ENCODE data around the gene PLA2G4A. TPM values are rescaled to one million over a fixed set of nuclear protein-coding genes. Genes with fewer than 3 reads are reported as not detected.

The PLA2G4A gene
- total RNA-seq, 1 experiment from 2014 or later = 8.6 TPM

DNA sequence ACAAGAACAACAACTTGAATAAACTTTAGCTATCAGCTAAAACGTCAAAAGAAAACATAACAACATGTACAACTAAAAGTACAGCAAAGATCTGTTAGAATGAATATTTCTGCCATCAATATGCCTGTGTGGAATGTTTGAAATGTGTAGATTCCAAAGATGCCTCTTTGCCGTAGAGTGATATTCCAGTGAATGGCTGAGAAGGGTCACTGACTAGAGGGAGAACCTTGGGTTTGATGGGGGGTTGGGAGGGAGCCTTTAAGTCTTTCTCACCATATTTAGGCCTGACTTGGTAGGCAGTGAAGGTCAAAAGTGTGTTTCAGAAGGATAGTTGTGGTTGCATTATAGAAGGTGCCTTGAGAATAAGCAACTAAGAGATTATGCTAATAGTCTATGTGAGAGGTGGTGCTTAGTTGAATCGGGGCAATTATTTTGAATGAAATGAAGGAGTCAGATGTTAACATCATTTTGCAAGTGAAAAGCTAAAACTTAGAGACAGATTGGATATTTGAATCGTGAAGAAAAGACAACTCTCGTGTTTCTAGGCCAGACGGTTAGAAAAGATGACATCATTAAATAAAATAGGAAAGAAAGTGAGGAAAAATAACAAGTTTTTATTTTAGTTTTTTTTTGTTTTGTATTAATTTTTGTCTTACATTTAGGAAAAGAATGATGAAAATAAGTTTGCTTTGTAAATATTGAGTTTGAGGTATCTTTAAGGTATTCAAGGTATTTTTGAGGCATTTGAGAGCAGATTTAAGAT, 53.8 kb downstream of the PLA2G4A start:
- no peak overlapping the region for H3K4me3 ChIP-seq (replicated peaks in 1 of 2; ENCODE audit: low read depth in 1 of 2, low read length in 2 of 2)
- H3K27me3 ChIP-seq (ENCODE audit: insufficient read depth, low read length) = no peaks in the 10 kb centered on the region
- no peak overlapping the region for H3K4me2 ChIP-seq (ENCODE audit: low read length)
- BruUV-seq (replicated peaks) = no TSS peak
- RAD21 ChIA-PET (ENCODE audit: low non-redundant PET in 1 of 2, low total read pairs in 2 of 2, uncharacterized antibody in 2 of 2, unreplicated experiment in 2 of 2) = no interaction called here
- no peaks in the 10 kb centered on the region for H3K79me2 ChIP-seq (ENCODE audit: insufficient read depth, low read length)
- no peaks in the 10 kb centered on the region for H3K36me3 ChIP-seq (ENCODE audit: control insufficient read depth in 1 of 2, insufficient read depth in 2 of 2, low read length in 2 of 2)
- H3K4me1 ChIP-seq (ENCODE audit: control insufficient read depth in 1 of 2, insufficient read depth in 2 of 2, low read length in 2 of 2) = no peaks in the 10 kb centered on the region
- DNase-seq (ENCODE audit: low read depth, low spot score) = no peak
- no peak overlapping the region for H2AFZ ChIP-seq (ENCODE audit: low read depth, low read length, poor library complexity, severe bottlenecking)
- H4K20me1 ChIP-seq (ENCODE audit: insufficient read depth) = no peaks in the 10 kb centered on the region
- TF ChIP-seq ELF1 (IDR thresholded peaks at IDR 0.05; ENCODE audit: borderline replicate concordance, low read depth) (no peak), YY1 (IDR thresholded peaks at IDR 0.05; ENCODE audit: extremely low read depth, insufficient replicate concordance, low read depth, low read length) (no peak), EZH2 (IDR thresholded peaks at IDR 0.05) (no peak), POLR2AphosphoS5 (IDR thresholded peaks at IDR 0.05; ENCODE audit: low read depth, low read length) (no peak), POLR2A (IDR thresholded peaks at IDR 0.05; ENCODE audit: borderline replicate concordance, extremely low read depth, insufficient read depth, insufficient read length) (no peak), JUND (IDR thresholded peaks at IDR 0.05) (no peak), FOSL1 (IDR thresholded peaks at IDR 0.05; ENCODE audit: low read depth) (no peak), SIN3A (IDR thresholded peaks at IDR 0.05; ENCODE audit: low read depth) (no peak), ZNF274 (IDR thresholded peaks at IDR 0.05; ENCODE audit: low read depth, low read length) (no peak), SP1 (IDR thresholded peaks at IDR 0.05; ENCODE audit: low read depth) (no peak)
- POLR2A ChIA-PET = no interaction called here
- CTCF ChIA-PET = no interaction called here
- H3K9me2 ChIP-seq (ENCODE audit: insufficient read depth) = no peaks in the 10 kb centered on the region
- no peaks in the 10 kb centered on the region for H3K9me3 ChIP-seq (ENCODE audit: control insufficient read depth in 1 of 2, insufficient read depth in 1 of 2, low read depth in 1 of 2, low read length in 2 of 2)
- intact Hi-C loops (cut with micrococcal nuclease) = no loop called here
- no peak overlapping the region for H3K9ac ChIP-seq (ENCODE audit: low read length)
- ATAC-seq = no peak
- no peak overlapping the region for H3K27ac ChIP-seq (ENCODE audit: low read depth, low read length)

DNA sequence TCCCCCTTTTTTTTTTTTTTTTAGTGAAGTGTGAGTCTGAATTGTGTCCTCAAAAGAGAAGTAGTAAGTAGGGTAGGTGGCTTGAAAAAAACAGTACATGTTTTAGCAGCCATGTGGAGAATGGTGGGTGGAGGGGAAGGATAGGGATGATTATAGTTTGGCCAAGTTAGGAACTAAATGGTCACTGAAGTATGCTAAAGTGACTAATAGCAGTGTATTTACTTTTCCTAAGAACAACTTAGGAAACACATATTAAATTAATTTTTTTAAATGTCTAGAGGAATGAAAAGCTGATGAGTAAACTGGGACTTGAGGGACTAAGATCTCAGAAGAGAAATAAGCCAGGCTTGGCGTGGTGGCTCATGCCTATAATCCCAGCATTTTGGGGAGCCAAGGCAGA, 55.5 kb downstream of the PLA2G4A start:
- H3K36me3 ChIP-seq (ENCODE audit: control insufficient read depth in 1 of 2, insufficient read depth in 2 of 2, low read length in 2 of 2) = no peaks in the 10 kb centered on the region
- H3K9me3 ChIP-seq (ENCODE audit: control insufficient read depth in 1 of 2, insufficient read depth in 1 of 2, low read depth in 1 of 2, low read length in 2 of 2) = no peaks in the 10 kb centered on the region
- ChIA-PET RAD21 (ENCODE audit: low non-redundant PET in 1 of 2, low total read pairs in 2 of 2, uncharacterized antibody in 2 of 2, unreplicated experiment in 2 of 2) (no interaction called here), POLR2A (no interaction called here), CTCF (no interaction called here)
- H3K9me2 ChIP-seq (ENCODE audit: insufficient read depth) = no peaks in the 10 kb centered on the region
- no peaks in the 10 kb centered on the region for H3K4me1 ChIP-seq (ENCODE audit: control insufficient read depth in 1 of 2, insufficient read depth in 2 of 2, low read length in 2 of 2)
- H3K4me2 ChIP-seq (ENCODE audit: low read length) = no peak overlapping the region
- H2AFZ ChIP-seq (ENCODE audit: low read depth, low read length, poor library complexity, severe bottlenecking) = no peak overlapping the region
- no peaks in the 10 kb centered on the region for H4K20me1 ChIP-seq (ENCODE audit: insufficient read depth)
- H3K27ac ChIP-seq (ENCODE audit: low read depth, low read length) = no peak overlapping the region
- DNase-seq (ENCODE audit: low read depth, low spot score) (no peak), ATAC-seq (no peak)
- intact Hi-C loops (cut with micrococcal nuclease) = no loop called here
- H3K79me2 ChIP-seq (ENCODE audit: insufficient read depth, low read length) = no peaks in the 10 kb centered on the region
- no TSS peak for BruUV-seq (replicated peaks)
- no peak overlapping the region for H3K9ac ChIP-seq (ENCODE audit: low read length)
- H3K4me3 ChIP-seq (replicated peaks in 1 of 2; ENCODE audit: low read depth in 1 of 2, low read length in 2 of 2) = no peak overlapping the region
- no peaks in the 10 kb centered on the region for H3K27me3 ChIP-seq (ENCODE audit: insufficient read depth, low read length)
- TF ChIP-seq EZH2 (IDR thresholded peaks at IDR 0.05) (no peak), JUND (IDR thresholded peaks at IDR 0.05) (no peak), EZH2phosphoT487 (IDR thresholded peaks at IDR 0.05; ENCODE audit: borderline replicate concordance) (no peak), ZNF274 (IDR thresholded peaks at IDR 0.05; ENCODE audit: low read depth, low read length) (no peak), FOSL1 (IDR thresholded peaks at IDR 0.05; ENCODE audit: low read depth) (no peak), RAD21 (IDR thresholded peaks at IDR 0.05; ENCODE audit: low read depth) (no peak), CEBPB (IDR thresholded peaks at IDR 0.05; ENCODE audit: low read depth) (no peak), SRF (IDR thresholded peaks at IDR 0.05; ENCODE audit: low read depth) (no peak), SIN3A (IDR thresholded peaks at IDR 0.05; ENCODE audit: low read depth) (no peak), SP1 (IDR thresholded peaks at IDR 0.05; ENCODE audit: low read depth) (no peak)
- TF ChIP-seq, protein P1, sequence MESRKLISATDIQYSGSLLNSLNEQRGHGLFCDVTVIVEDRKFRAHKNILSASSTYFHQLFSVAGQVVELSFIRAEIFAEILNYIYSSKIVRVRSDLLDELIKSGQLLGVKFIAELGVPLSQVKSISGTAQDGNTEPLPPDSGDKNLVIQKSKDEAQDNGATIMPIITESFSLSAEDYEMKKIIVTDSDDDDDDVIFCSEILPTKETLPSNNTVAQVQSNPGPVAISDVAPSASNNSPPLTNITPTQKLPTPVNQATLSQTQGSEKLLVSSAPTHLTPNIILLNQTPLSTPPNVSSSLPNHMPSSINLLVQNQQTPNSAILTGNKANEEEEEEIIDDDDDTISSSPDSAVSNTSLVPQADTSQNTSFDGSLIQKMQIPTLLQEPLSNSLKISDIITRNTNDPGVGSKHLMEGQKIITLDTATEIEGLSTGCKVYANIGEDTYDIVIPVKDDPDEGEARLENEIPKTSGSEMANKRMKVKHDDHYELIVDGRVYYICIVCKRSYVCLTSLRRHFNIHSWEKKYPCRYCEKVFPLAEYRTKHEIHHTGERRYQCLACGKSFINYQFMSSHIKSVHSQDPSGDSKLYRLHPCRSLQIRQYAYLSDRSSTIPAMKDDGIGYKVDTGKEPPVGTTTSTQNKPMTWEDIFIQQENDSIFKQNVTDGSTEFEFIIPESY (IDR thresholded peaks at IDR 0.05; ENCODE audit: extremely low read depth, insufficient replicate concordance, low read length) = no peak
- TF ChIP-seq, protein P2, sequence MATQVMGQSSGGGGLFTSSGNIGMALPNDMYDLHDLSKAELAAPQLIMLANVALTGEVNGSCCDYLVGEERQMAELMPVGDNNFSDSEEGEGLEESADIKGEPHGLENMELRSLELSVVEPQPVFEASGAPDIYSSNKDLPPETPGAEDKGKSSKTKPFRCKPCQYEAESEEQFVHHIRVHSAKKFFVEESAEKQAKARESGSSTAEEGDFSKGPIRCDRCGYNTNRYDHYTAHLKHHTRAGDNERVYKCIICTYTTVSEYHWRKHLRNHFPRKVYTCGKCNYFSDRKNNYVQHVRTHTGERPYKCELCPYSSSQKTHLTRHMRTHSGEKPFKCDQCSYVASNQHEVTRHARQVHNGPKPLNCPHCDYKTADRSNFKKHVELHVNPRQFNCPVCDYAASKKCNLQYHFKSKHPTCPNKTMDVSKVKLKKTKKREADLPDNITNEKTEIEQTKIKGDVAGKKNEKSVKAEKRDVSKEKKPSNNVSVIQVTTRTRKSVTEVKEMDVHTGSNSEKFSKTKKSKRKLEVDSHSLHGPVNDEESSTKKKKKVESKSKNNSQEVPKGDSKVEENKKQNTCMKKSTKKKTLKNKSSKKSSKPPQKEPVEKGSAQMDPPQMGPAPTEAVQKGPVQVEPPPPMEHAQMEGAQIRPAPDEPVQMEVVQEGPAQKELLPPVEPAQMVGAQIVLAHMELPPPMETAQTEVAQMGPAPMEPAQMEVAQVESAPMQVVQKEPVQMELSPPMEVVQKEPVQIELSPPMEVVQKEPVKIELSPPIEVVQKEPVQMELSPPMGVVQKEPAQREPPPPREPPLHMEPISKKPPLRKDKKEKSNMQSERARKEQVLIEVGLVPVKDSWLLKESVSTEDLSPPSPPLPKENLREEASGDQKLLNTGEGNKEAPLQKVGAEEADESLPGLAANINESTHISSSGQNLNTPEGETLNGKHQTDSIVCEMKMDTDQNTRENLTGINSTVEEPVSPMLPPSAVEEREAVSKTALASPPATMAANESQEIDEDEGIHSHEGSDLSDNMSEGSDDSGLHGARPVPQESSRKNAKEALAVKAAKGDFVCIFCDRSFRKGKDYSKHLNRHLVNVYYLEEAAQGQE (IDR thresholded peaks at IDR 0.05; ENCODE audit: low read depth) = no peak
